H9 (cell line): ENCODE measurements around the gene RNF146. TPM values are rescaled to one million over a fixed set of nuclear protein-coding genes. Genes with fewer than 3 reads are reported as not detected.

Experiments
- DNase-seq: peaks from one replicate; pipeline ENCODE4 v3.0.0-alpha.2; 2017
- H2AFZ ChIP-seq: one replicate; pipeline ENCODE4 v1.6.1; 2013; ENCODE audit warnings: mild to moderate bottlenecking, low read length, control low read depth, moderate library complexity
- H2AK5ac ChIP-seq: 2 replicates; pipeline ENCODE4 v1.6.1; 2013; ENCODE audit warnings: low read length, control low read depth, mixed read lengths; ENCODE audit not compliant: insufficient read length
- H2BK120ac ChIP-seq: one replicate; pipeline ENCODE4 v1.6.1; 2013; ENCODE audit warnings: low read depth, mild to moderate bottlenecking, low read length, control low read depth, inconsistent platforms; ENCODE audit not compliant: poor library complexity, severe bottlenecking
- H2BK12ac ChIP-seq: 2 replicates; pipeline ENCODE4 v1.6.1; 2013; ENCODE audit warnings: low read length, control low read depth, mixed read lengths, low read depth; ENCODE audit not compliant: insufficient read length
- H2BK15ac ChIP-seq: 2 replicates; pipeline ENCODE4 v1.6.1; 2013; ENCODE audit warnings: low read depth, low read length, control low read depth
- H2BK20ac ChIP-seq: one replicate; pipeline ENCODE4 v1.6.1; 2013; ENCODE audit warnings: low read depth, mild to moderate bottlenecking, low read length, control low read depth, inconsistent platforms; ENCODE audit not compliant: poor library complexity, severe bottlenecking
- H2BK5ac ChIP-seq: 2 replicates; pipeline ENCODE4 v1.6.1; 2013; ENCODE audit warnings: low read length, control low read depth, mixed read lengths; ENCODE audit not compliant: insufficient read length
- H3K14ac ChIP-seq: 2 replicates; pipeline ENCODE4 v1.6.1; 2013; ENCODE audit warnings: low read length, control low read depth; ENCODE audit not compliant: insufficient read depth
- H3K18ac ChIP-seq: 2 replicates; pipeline ENCODE4 v1.6.1; 2013; ENCODE audit warnings: low read depth, mild to moderate bottlenecking, mixed read lengths, low read length, control low read depth; ENCODE audit not compliant: insufficient read length
- H3K23ac ChIP-seq: 2 replicates; pipeline ENCODE4 v1.6.1; 2013; ENCODE audit warnings: low read length, control low read depth, mixed read lengths, low read depth; ENCODE audit not compliant: insufficient read length
- H3K23me2 ChIP-seq: 2 replicates; pipeline ENCODE4 v1.6.1; 2013; ENCODE audit warnings: low read depth, mild to moderate bottlenecking, mixed read lengths, low read length, control low read depth; ENCODE audit not compliant: insufficient read length, poor library complexity, severe bottlenecking
- H3K27ac ChIP-seq: 2 replicates; pipeline ENCODE4 v1.5.1; 2013; ENCODE audit warnings: low read length, control low read depth, mixed read lengths, low read depth; ENCODE audit not compliant: insufficient read length
- H3K27me3 ChIP-seq: 2 replicates; pipeline ENCODE4 v1.6.1; 2013; ENCODE audit warnings: low read length, control low read depth, inconsistent platforms; ENCODE audit not compliant: insufficient read depth
- H3K4ac ChIP-seq: 2 replicates; pipeline ENCODE4 v1.6.1; 2013; ENCODE audit warnings: low read depth, mild to moderate bottlenecking, control low read depth, inconsistent platforms, low read length, moderate library complexity
- H3K4me1 ChIP-seq: 2 replicates; pipeline ENCODE4 v1.6.1; 2013; ENCODE audit warnings: low read length, control low read depth, inconsistent platforms; ENCODE audit not compliant: insufficient read depth
- H3K4me2 ChIP-seq: 2 replicates; pipeline ENCODE4 v1.6.1; 2013; ENCODE audit warnings: low read length, control low read depth, mixed read lengths; ENCODE audit not compliant: insufficient read length, insufficient read depth
- H3K56ac ChIP-seq: 2 replicates; pipeline ENCODE4 v1.6.1; 2013; ENCODE audit warnings: low read depth, mild to moderate bottlenecking, mixed read lengths, low read length, control low read depth; ENCODE audit not compliant: insufficient read length
- H3K79me1 ChIP-seq: 2 replicates; pipeline ENCODE4 v1.6.1; 2013; ENCODE audit warnings: low read depth, mild to moderate bottlenecking, moderate library complexity, low read length, control low read depth, inconsistent platforms; ENCODE audit not compliant: insufficient read depth, poor library complexity, severe bottlenecking
- H3K79me2 ChIP-seq: 2 replicates; pipeline ENCODE4 v1.6.1; 2013; ENCODE audit warnings: low read length, control low read depth, inconsistent platforms; ENCODE audit not compliant: insufficient read depth
- H3K9ac ChIP-seq: 2 replicates; pipeline ENCODE4 v1.6.1; 2013; ENCODE audit warnings: low read length, control low read depth, mixed read lengths; ENCODE audit not compliant: insufficient read length; ENCODE audit errors: extremely low read depth
- H3K9me3 ChIP-seq: one replicate; pipeline ENCODE4 v1.6.1; 2013; ENCODE audit warnings: low read depth, low read length, inconsistent platforms; ENCODE audit not compliant: control insufficient read depth
- H3T11ph ChIP-seq: one replicate; pipeline ENCODE4 v1.6.1; 2013; ENCODE audit warnings: mild to moderate bottlenecking, low read length, control low read depth, inconsistent platforms
- H4K20me1 ChIP-seq: one replicate; pipeline ENCODE4 v1.6.1; 2013; ENCODE audit not compliant: control insufficient read depth, insufficient read length, insufficient read depth
- H4K5ac ChIP-seq: 2 replicates; pipeline ENCODE4 v1.6.1; 2013; ENCODE audit warnings: low read depth, mild to moderate bottlenecking, mixed read lengths, low read length, control low read depth; ENCODE audit not compliant: insufficient read length
- H4K8ac ChIP-seq: replicated peaks from 2 replicates; pipeline ENCODE4 v1.6.1; 2013; ENCODE audit warnings: low read length, control low read depth, mixed read lengths, low read depth; ENCODE audit not compliant: insufficient read length
- H4K91ac ChIP-seq: 2 replicates; pipeline ENCODE4 v1.6.1; 2013; ENCODE audit warnings: low read depth, mild to moderate bottlenecking, moderate library complexity, mixed read lengths, low read length, control low read depth; ENCODE audit not compliant: insufficient read length
- H3K27ac Mint-ChIP-seq, 3 experiments: 2 replicates in 2 of 3; 3 replicates in 1 of 3; pipeline ENCODE4 v1.8.0; 2020 to 2021; ENCODE audit warnings: mixed read lengths in 3 of 3, mild to moderate bottlenecking in 1 of 3, moderate library complexity in 1 of 3
- H3K27me3 Mint-ChIP-seq: 2 replicates; pipeline ENCODE4 v1.8.0; 2021; ENCODE audit warnings: low read depth, mild to moderate bottlenecking, moderate library complexity, mixed read lengths
- H3K36me3 Mint-ChIP-seq, 3 experiments: 2 replicates in 2 of 3; 3 replicates in 1 of 3; pipeline ENCODE4 v1.8.0; 2020 to 2021; ENCODE audit warnings: low read depth in 3 of 3, mixed read lengths in 3 of 3; ENCODE audit not compliant: insufficient read depth in 1 of 3
- H3K4me1 Mint-ChIP-seq, 2 experiments: 2 replicates each; pipeline ENCODE4 v1.8.0; 2020; ENCODE audit warnings: mixed read lengths in 2 of 2
- H3K4me3 Mint-ChIP-seq, 2 experiments: 2 replicates in 1 of 2; 3 replicates in 1 of 2; pipeline ENCODE4 v1.8.0; 2020 to 2021; ENCODE audit warnings: mild to moderate bottlenecking in 2 of 2, mixed read lengths in 2 of 2, moderate library complexity in 1 of 2
- H3K9me3 Mint-ChIP-seq, 2 experiments: 2 replicates in 1 of 2; 3 replicates in 1 of 2; pipeline ENCODE4 v1.8.0; 2020; ENCODE audit warnings: mild to moderate bottlenecking in 2 of 2, mixed read lengths in 2 of 2, moderate library complexity in 1 of 2
- WGBS: extraction: QIAGEN DNeasy Blood & Tissue Kit; methylation state at CpG from one replicate; pipeline ENCODE4 v1.1.7; 2013; ENCODE audit warnings: missing lambda C conversion rate, low lambda C conversion rate, mixed read lengths; ENCODE audit not compliant: insufficient read length; ENCODE audit errors: extremely low coverage; 5-methylcytosine and 5-hydroxymethylcytosine counted together
- total RNA-seq: library from RNA; stranded (reverse); gene quantifications from 2 replicates; pipeline ENCODE4 v1.2.1, GENCODE V29; 2021
- TF ChIP-seq, protein P1 (sequence below): fragments of 200-600 bp; sonication (generic); conservative IDR thresholded peaks from 3 replicates; pipeline ENCODE4 v1.8.0; 2021; ENCODE audit warnings: antibody characterized with exemption, mild to moderate bottlenecking

RNF146 gene
- total RNA-seq, 1 experiment from 2014 or later, result 20.4 TPM

DNA sequence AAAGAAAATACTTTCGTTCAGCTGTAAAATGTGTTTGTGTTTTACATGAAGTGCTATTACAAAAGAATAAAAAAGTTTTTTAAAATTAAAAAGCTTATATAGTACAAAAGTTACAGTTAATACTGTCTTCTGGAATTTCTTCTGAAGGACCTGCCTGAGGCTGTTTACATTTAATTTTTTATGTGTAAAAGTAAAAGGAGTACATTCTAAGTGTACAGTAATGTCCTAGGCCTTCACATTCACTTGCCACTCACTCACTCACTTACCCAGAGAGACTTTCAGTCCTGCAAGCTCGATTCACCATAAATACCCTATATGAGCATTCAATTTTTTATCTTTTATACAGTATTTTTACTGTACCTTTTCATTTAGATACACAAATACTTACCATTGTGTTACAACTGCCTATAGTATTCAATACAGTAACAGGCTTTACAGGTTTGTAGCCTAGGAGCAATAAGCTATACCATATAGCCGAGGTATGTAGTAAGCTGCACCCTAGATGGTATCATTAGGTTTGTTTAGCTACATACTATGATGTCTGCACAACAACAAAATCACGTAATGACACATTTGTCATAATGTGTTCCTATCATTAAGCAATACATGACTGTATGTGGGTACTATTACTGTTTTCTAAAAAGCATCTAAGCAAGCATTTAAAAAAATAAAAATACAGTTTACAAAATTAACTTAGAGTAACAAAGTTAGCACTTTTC is 33.0 kb downstream of the RNF146 start:
- Histone ChIP-seq H3K9ac (no peak overlapping the region), H3K9me3 (no peaks in the 10 kb centered on the region), H4K8ac (no peak overlapping the region), H2AFZ (no peak overlapping the region), H3K27ac (no peak overlapping the region), H2BK12ac (no peak overlapping the region), H2BK120ac (no peak overlapping the region), H3K4me1 (no peaks in the 10 kb centered on the region), H3K79me2 (0 out of 2 replicates have a peak, but pooled peaks cover 1% of the 10 kb centered on the region), H2BK5ac (no peak overlapping the region), H2BK20ac (no peak overlapping the region), H3K56ac (no peak overlapping the region), H3K27me3 (no peaks in the 10 kb centered on the region), H3K18ac (no peak overlapping the region), H2BK15ac (no peak overlapping the region), H3K14ac (no peak overlapping the region), H3K79me1 (no peaks in the 10 kb centered on the region), H4K20me1 (no peaks in the 10 kb centered on the region), H3T11ph (no peak overlapping the region), H3K23ac (no peak overlapping the region), H3K4ac (no peak overlapping the region), H2AK5ac (no peak overlapping the region), H3K4me2 (no peak overlapping the region), H4K5ac (no peak overlapping the region), H3K23me2 (no peaks in the 10 kb centered on the region), H4K91ac (no peak overlapping the region)
- no CpG with 5 or more reads among the region's 4 CpGs for WGBS
- H3K4me1 Mint-ChIP-seq, result peaks cover 7 to 15% of the 10 kb centered on the region in 2 experiments; a peak in 3 of 4 replicates
- H3K36me3 Mint-ChIP-seq, result peaks cover 3 to 26% (median 6%) of the 10 kb centered on the region in 3 experiments; a peak in 6 of 7 replicates
- no peak overlapping the region for H3K27ac Mint-ChIP-seq
- no peaks in the 10 kb centered on the region for H3K27me3 Mint-ChIP-seq
- no peak overlapping the region for H3K4me3 Mint-ChIP-seq
- TF ChIP-seq, protein P1, sequence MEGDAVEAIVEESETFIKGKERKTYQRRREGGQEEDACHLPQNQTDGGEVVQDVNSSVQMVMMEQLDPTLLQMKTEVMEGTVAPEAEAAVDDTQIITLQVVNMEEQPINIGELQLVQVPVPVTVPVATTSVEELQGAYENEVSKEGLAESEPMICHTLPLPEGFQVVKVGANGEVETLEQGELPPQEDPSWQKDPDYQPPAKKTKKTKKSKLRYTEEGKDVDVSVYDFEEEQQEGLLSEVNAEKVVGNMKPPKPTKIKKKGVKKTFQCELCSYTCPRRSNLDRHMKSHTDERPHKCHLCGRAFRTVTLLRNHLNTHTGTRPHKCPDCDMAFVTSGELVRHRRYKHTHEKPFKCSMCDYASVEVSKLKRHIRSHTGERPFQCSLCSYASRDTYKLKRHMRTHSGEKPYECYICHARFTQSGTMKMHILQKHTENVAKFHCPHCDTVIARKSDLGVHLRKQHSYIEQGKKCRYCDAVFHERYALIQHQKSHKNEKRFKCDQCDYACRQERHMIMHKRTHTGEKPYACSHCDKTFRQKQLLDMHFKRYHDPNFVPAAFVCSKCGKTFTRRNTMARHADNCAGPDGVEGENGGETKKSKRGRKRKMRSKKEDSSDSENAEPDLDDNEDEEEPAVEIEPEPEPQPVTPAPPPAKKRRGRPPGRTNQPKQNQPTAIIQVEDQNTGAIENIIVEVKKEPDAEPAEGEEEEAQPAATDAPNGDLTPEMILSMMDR, result no peak
- DNase-seq, result no peak
- H3K9me3 Mint-ChIP-seq, result peaks cover 3% of the 10 kb centered on the region in 2 experiments; a peak in 2 of 5 replicates
